Esophagus squamous epithelium (tissue), 5 donors: ENCODE results near the gene TRPC5OS. TPM values are rescaled to one million over a fixed set of nuclear protein-coding genes. Genes with fewer than 3 reads are reported as not detected.

Experiments
- DNase-seq: peaks from one replicate; lab custom pipeline; 2025; lab: John Stamatoyannopoulos, UW
- H3K27ac ChIP-seq, 4 donors: fragments of 200-600 bp; sonication (generic); one replicate each; pipeline ENCODE4 v1.5.1; 2016 to 2019; ENCODE audit warnings: mild to moderate bottlenecking in 1 of 4
- H3K27me3 ChIP-seq, 4 donors: fragments of 200-600 bp; sonication (generic); 1 replicate in 3 of 4; 2 replicates in 1 of 4; pipeline versions ENCODE4 v1.5.1 to v1.6.0; 2017 to 2021; ENCODE audit warnings: antibody characterized with exemption in 1 of 4
- H3K36me3 ChIP-seq, 3 donors: fragments of 200-600 bp; sonication (generic); one replicate each; pipeline ENCODE4 v1.5.1; 2016 to 2019
- H3K4me1 ChIP-seq, 3 donors: fragments of 200-600 bp; sonication (generic); one replicate each; pipeline ENCODE4 v1.5.1; 2017 to 2019
- H3K4me3 ChIP-seq, 4 donors: fragments of 200-600 bp; sonication (generic); 1 replicate in 3 of 4; 2 replicates in 1 of 4; pipeline ENCODE4 v1.5.1; 2016 to 2019; ENCODE audit warnings: mild to moderate bottlenecking in 2 of 4, moderate library complexity in 1 of 4
- H3K9me3 ChIP-seq, 3 donors: fragments of 200-600 bp; sonication (generic); one replicate each; pipeline ENCODE4 v1.5.1; 2016 to 2019
- POLR2A ChIP-seq, 4 donors: fragments of 450-650 bp; IDR thresholded peaks; one replicate each; pipeline ENCODE4 v1.6.1; 2017; ENCODE audit warnings: antibody characterized with exemption in 4 of 4, mild to moderate bottlenecking in 4 of 4, moderate library complexity in 3 of 4
- WGBS, 2 donors: methylation state at CpG; one replicate each; pipeline ENCODE4 v1.1.5; 2018; 5-methylcytosine and 5-hydroxymethylcytosine counted together
- intact Hi-C: fragments of 100-400 bp; cut with DNase I; formaldehyde crosslinking; loops from one replicate; pipeline ENCODE4 v1.15.0; 2022
- total RNA-seq, 4 donors: library from RNA; depleted of rRNA; stranded (reverse); fragments of >200 nt; gene quantifications; one replicate each; pipeline ENCODE4 v1.1.0, GENCODE V29; 2016
- TF ChIP-seq, protein P1 (sequence below), 6 experiments: fragments of 450-650 bp in 4 of 6; fragments of 200-600 bp in 2 of 6; sonication (generic) in 2 of 6; IDR thresholded peaks; one replicate each; pipeline ENCODE4 v1.5.1; 2016 to 2019; ENCODE audit warnings: antibody characterized with exemption in 6 of 6, mild to moderate bottlenecking in 4 of 6, moderate library complexity in 4 of 6
- donor health status: DM: yes; HTN: yes; CAD: no.

TRPC5OS gene
- total RNA-seq, 4 donors from 2014 or later = not detected

- no peaks in the 10 kb centered on the region for H3K36me3 ChIP-seq
- DNase-seq = no peak
- H3K4me3 ChIP-seq = no peak overlapping the region
- H3K9me3 ChIP-seq = no peaks in the 10 kb centered on the region
- intact Hi-C loops = no loop called here
- TF ChIP-seq, protein P1, sequence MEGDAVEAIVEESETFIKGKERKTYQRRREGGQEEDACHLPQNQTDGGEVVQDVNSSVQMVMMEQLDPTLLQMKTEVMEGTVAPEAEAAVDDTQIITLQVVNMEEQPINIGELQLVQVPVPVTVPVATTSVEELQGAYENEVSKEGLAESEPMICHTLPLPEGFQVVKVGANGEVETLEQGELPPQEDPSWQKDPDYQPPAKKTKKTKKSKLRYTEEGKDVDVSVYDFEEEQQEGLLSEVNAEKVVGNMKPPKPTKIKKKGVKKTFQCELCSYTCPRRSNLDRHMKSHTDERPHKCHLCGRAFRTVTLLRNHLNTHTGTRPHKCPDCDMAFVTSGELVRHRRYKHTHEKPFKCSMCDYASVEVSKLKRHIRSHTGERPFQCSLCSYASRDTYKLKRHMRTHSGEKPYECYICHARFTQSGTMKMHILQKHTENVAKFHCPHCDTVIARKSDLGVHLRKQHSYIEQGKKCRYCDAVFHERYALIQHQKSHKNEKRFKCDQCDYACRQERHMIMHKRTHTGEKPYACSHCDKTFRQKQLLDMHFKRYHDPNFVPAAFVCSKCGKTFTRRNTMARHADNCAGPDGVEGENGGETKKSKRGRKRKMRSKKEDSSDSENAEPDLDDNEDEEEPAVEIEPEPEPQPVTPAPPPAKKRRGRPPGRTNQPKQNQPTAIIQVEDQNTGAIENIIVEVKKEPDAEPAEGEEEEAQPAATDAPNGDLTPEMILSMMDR (IDR thresholded peaks at IDR 0.05) = no peak
- TF ChIP-seq POLR2A (IDR thresholded peaks at IDR 0.05) = no peak
- H3K4me1 ChIP-seq = no peaks in the 10 kb centered on the region
- no peaks in the 10 kb centered on the region for H3K27me3 ChIP-seq
- 42 to 58% methylated on average over 4 of the region's 4 CpGs for WGBS, 2 donors
- H3K27ac ChIP-seq = no peak overlapping the region
These were observed 28.4 kb upstream of the TRPC5OS start for GRCh38 chrX:111847491-111848133.

- H3K9me3 ChIP-seq = no peaks in the 10 kb centered on the region
- H3K36me3 ChIP-seq = no peaks in the 10 kb centered on the region
- no peaks in the 10 kb centered on the region for H3K27me3 ChIP-seq
- H3K27ac ChIP-seq = no peak overlapping the region
- intact Hi-C loops = no loop called here
- no peaks in the 10 kb centered on the region for H3K4me1 ChIP-seq
- TF ChIP-seq POLR2A (IDR thresholded peaks at IDR 0.05) = no peak
- DNase-seq = no peak
- 76 to 89% methylated on average over 5 of the region's 5 CpGs for WGBS, 2 donors
- H3K4me3 ChIP-seq = no peak overlapping the region
These were observed 27.4 kb upstream of the TRPC5OS start for GRCh38 chrX:111848541-111848940.

DNA sequence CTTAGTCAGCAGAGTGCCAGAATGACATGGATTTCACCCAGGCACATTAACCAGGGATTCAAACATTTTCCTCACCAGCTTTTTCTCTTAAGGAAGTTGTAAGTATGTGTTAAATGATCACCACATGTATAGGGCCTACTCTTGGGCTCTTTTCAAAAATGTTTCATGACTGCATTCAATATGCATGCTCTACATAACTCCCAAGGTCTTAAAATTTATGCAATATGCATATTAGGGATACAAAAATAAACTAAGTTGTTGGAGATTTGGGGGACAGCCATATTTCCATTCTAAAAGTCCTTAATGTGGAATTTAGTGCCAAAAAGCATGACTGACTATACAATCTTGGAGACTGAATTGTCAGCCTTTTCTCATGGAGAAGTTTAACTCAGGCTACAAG, 25.0 kb upstream of the TRPC5OS start:
- no peaks in the 10 kb centered on the region for H3K9me3 ChIP-seq
- no peak for TF ChIP-seq POLR2A (IDR thresholded peaks at IDR 0.05)
- TF ChIP-seq, protein P1 (IDR thresholded peaks at IDR 0.05) = no peak
- H3K27me3 ChIP-seq = no peaks in the 10 kb centered on the region
- no peaks in the 10 kb centered on the region for H3K36me3 ChIP-seq
- peaks cover 0 to 4% (median 0%) of the 10 kb centered on the region in 3 donors for H3K4me1 ChIP-seq
- no peak for DNase-seq
- intact Hi-C loops = no loop called here
- no peak overlapping the region for H3K27ac ChIP-seq
- no peak overlapping the region for H3K4me3 ChIP-seq

DNA sequence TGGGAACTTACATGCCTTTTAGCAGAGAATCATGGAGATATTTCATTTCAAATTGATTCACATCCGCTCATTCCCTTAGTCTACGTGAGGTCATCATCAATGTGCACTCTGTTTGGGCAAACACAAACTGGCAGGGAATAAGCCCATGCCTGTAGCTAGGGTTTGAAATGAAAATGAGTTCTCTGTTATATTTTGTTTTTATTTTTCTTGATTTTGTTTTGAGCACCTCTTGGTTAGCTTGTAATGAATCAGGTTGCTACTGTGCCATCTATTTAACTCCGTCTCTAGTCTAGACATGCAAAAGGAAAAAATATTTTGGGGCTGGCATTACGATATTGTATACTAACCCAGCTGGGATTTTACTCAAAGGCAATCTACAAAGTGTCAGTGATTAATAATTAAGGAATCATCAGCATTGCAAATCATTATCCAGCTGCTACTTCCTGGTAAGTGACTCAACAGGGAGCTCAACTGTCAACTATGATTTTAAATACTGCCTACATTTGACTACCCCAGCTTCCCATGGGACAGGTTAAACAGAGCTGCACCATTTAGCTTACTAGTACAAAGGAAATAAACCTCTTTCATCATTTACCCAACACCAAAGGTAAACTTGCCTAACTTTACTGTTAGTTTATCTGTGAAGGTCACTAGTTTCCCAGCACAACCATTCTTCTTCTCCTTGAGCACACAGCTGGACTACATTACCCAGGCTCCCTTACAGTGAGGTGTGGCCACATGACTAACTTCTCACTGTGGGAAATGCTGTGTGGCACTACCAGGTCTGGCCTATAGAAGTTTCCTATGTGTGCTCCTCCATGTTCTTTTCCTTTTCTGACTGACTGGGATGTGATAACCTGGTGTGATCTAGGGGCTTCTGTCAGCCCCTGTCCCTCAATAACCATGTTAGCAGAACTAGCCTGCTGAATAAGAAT, 21.2 kb upstream of the TRPC5OS start:
- no peak for TF ChIP-seq POLR2A (IDR thresholded peaks at IDR 0.05)
- TF ChIP-seq, protein P1 (IDR thresholded peaks at IDR 0.05) = peak in 2 of 6 experiments; percentile 7 to 51

DNA sequence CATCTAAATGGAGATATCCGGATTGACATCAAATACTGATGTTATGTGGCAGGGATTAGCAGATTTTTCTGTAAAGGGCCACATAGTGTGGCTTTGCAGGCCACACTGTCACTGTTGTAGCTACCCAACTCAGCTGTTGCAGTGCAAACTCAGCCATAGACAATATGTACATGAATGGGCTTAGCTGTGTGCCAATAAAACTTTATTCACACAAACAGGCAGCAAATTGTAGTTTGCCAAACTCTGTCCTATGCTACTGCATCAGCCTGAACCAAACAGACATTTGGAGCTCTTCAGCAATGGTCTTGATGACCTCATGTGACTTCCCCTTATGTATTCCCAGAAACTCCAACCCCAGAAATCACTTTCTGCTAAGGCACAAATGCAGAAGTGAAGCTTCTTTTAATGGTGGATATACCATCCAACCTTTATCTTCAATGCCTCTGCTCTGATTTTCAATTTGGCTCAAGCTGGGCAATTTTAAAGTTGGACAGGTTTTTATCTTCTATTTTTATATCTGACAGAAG, 18.4 kb upstream of the TRPC5OS start:
- 53 to 67% methylated on average over 1 of the region's 1 CpG for WGBS, 2 donors
- H3K36me3 ChIP-seq = no peaks in the 10 kb centered on the region
- peaks cover 0 to 4% (median 0%) of the 10 kb centered on the region in 3 donors for H3K4me1 ChIP-seq
- no peak overlapping the region for H3K27ac ChIP-seq
- H3K9me3 ChIP-seq = no peaks in the 10 kb centered on the region
- intact Hi-C loops = no loop called here
- TF ChIP-seq, protein P1 (IDR thresholded peaks at IDR 0.05) = no peak
- no peak for TF ChIP-seq POLR2A (IDR thresholded peaks at IDR 0.05)
- H3K27me3 ChIP-seq = no peaks in the 10 kb centered on the region
- DNase-seq = no peak
- no peak overlapping the region for H3K4me3 ChIP-seq

More for the DNA sequence above, 21.2 kb upstream of the TRPC5OS start:
- Histone ChIP-seq H3K4me1 (peaks cover 0 to 4% (median 0%) of the 10 kb centered on the region in 3 donors), H3K4me3 (no peak overlapping the region), H3K9me3 (no peaks in the 10 kb centered on the region), H3K36me3 (no peaks in the 10 kb centered on the region), H3K27ac (peak overlapping the region in 2 of 4 donors; percentile 31 to 36), H3K27me3 (no peaks in the 10 kb centered on the region)
- intact Hi-C loops = no loop called here
- WGBS, 2 donors = 40 to 50% methylated on average over 2 to 4 of the region's 4 CpGs
- no peak for DNase-seq
